ENCODE data around the gene KMT2B. TPM values are rescaled to one million over a fixed set of nuclear protein-coding genes. Genes with fewer than 3 reads are reported as not detected.

Gene KMT2B
- total and polyA plus RNA-seq, 4 donors, result 8.2 to 42.2 (median 28.5) TPM

DNA sequence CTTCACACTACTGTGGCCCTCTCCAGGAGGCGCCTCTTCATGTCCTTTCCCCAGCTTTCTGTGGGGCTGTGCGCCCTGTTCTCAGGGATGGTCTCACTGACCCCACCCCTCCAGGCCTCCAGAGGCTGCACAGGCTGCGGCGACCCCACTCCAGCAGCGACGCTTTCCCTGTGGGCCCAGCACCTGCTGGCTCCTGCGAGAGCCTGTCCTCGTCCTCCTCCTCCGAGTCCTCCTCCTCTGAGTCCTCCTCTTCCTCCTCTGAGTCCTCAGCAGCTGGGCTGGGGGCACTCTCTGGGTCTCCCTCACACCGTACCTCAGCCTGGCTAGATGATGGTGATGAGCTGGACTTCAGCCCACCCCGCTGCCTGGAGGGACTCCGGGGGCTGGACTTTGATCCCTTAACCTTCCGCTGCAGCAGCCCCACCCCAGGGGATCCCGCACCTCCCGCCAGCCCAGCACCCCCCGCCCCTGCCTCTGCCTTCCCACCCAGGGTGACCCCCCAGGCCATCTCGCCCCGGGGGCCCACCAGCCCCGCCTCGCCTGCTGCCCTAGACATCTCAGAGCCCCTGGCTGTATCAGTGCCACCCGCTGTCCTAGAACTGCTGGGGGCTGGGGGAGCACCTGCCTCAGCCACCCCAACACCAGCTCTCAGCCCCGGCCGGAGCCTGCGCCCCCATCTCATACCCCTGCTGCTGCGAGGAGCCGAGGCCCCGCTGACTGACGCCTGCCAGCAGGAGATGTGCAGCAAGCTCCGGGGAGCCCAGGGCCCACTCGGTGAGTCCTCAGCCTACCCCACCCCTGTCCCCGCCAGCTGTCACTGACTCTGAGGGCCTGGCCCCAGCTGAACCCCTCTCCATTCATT is 68.7 kb downstream of the KMT2B start:
- Histone ChIP-seq H3K4me1 (ENCODE audit: control insufficient read depth, insufficient read depth, low read length) (no peaks in the 10 kb centered on the region), H3K36me3 (ENCODE audit: control insufficient read depth, insufficient read depth, low read length) (peaks cover 97% of the 10 kb centered on the region)

DNA sequence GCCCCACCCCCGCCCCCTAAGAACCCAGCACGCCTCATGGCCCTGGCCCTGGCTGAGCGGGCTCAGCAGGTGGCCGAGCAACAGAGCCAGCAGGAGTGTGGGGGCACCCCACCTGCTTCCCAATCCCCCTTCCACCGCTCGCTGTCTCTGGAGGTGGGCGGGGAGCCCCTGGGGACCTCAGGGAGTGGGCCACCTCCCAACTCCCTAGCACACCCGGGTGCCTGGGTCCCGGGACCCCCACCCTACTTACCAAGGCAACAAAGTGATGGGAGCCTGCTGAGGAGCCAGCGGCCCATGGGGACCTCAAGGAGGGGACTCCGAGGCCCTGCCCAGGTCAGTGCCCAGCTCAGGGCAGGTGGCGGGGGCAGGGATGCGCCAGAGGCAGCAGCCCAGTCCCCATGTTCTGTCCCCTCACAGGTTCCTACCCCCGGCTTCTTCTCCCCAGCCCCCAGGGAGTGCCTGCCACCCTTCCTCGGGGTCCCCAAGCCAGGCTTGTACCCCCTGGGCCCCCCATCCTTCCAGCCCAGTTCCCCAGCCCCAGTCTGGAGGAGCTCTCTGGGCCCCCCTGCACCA is 69.5 kb downstream of the KMT2B start:
- Histone ChIP-seq H3K36me3 (ENCODE audit: control insufficient read depth, insufficient read depth, low read length) (peaks cover 89% of the 10 kb centered on the region), H3K4me3 (ENCODE audit: low read depth, low read length) (no peak overlapping the region), H3K27me3 (ENCODE audit: control insufficient read depth, insufficient read depth, low read length) (no peaks in the 10 kb centered on the region), H3K27ac (ENCODE audit: low read depth, low read length) (no peak overlapping the region), H3K9me3 (ENCODE audit: control insufficient read depth, insufficient read depth, low read length) (no peaks in the 10 kb centered on the region), H3K4me1 (ENCODE audit: control insufficient read depth, insufficient read depth, low read length) (no peaks in the 10 kb centered on the region)
- 93% methylated on average over 14 of the region's 15 CpGs for WGBS (ENCODE audit: insufficient coverage)
- peak in 1 of 6 donors; percentile 0 for DNase-seq (ENCODE audit: low read depth in 4 of 6, low spot score in 6 of 6)

More for the DNA sequence above, 68.7 kb downstream of the KMT2B start:
- Histone ChIP-seq H3K27me3 (ENCODE audit: control insufficient read depth, insufficient read depth, low read length) (no peaks in the 10 kb centered on the region), H3K4me3 (ENCODE audit: low read depth, low read length) (no peak overlapping the region), H3K9me3 (ENCODE audit: control insufficient read depth, insufficient read depth, low read length) (no peaks in the 10 kb centered on the region), H3K27ac (ENCODE audit: low read depth, low read length) (no peak overlapping the region)
- no peak for DNase-seq (ENCODE audit: low read depth in 4 of 6, low spot score in 6 of 6)
- WGBS (ENCODE audit: insufficient coverage), result 87% methylated on average over 26 of the region's 31 CpGs

Other genes starting within 250 kb of the KMT2B start
- gene KRTDAP, start 227.5 kb upstream of the KMT2B start, total RNA-seq, result not detected
- gene KRTDAP, start 227.5 kb upstream of the KMT2B start, polyA plus RNA-seq (ENCODE audit: insufficient read length in 2 of 2), result not detected
- gene DMKN, start 204.4 kb upstream of the KMT2B start, total RNA-seq, result 10 to 100 TPM; 10.4 to 49.0 TPM
- gene DMKN, start 204.4 kb upstream of the KMT2B start, polyA plus RNA-seq (ENCODE audit: insufficient read length in 2 of 2), result 10 to 100 TPM; 18.1 to 31.2 TPM
- under 1 TPM in 1 of 2 donors, not detected in 1; 0.06 TPM for gene SBSN, start 189.7 kb upstream of the KMT2B start, total RNA-seq
- under 1 TPM; 0.17 to 0.50 TPM for gene SBSN, start 189.7 kb upstream of the KMT2B start, polyA plus RNA-seq (ENCODE audit: insufficient read length in 2 of 2)
- gene GAPDHS, start 184.5 kb upstream of the KMT2B start, total RNA-seq, result under 1 TPM in 1 of 2 donors, not detected in 1; 0.11 TPM
- gene GAPDHS, start 184.5 kb upstream of the KMT2B start, polyA plus RNA-seq (ENCODE audit: insufficient read length in 2 of 2), result not detected
- 100 to 1,000 TPM in 1 of 2 donors, 10 to 100 TPM in 1; 58.2 to 126 TPM for gene TMEM147, start 172.4 kb upstream of the KMT2B start, total RNA-seq
- 100 to 1,000 TPM; 108 to 109 TPM for gene TMEM147, start 172.4 kb upstream of the KMT2B start, polyA plus RNA-seq (ENCODE audit: insufficient read length in 2 of 2)
- not detected for gene ATP4A, start 154.3 kb upstream of the KMT2B start, total RNA-seq
- gene ATP4A, start 154.3 kb upstream of the KMT2B start, polyA plus RNA-seq (ENCODE audit: insufficient read length in 2 of 2), result under 1 TPM; 0.30 to 0.41 TPM
- gene PMIS2, start 131.8 kb upstream of the KMT2B start, total RNA-seq, result not detected
- gene PMIS2, start 131.8 kb upstream of the KMT2B start, polyA plus RNA-seq (ENCODE audit: insufficient read length in 2 of 2), result not detected
- 10 to 100 TPM in 1 of 2 donors, 1 to 10 TPM in 1; 5.1 to 15.5 TPM for gene HAUS5, start 105.3 kb upstream of the KMT2B start, total RNA-seq
- 10 to 100 TPM; 18.2 to 26.0 TPM for gene HAUS5, start 105.3 kb upstream of the KMT2B start, polyA plus RNA-seq (ENCODE audit: insufficient read length in 2 of 2)
- gene RBM42, start 89.0 kb upstream of the KMT2B start, total RNA-seq, result 10 to 100 TPM; 18.1 to 55.3 TPM
- 10 to 100 TPM; 73.4 to 76.5 TPM for gene RBM42, start 89.0 kb upstream of the KMT2B start, polyA plus RNA-seq (ENCODE audit: insufficient read length in 2 of 2)
- gene ETV2, start 76.3 kb upstream of the KMT2B start, total RNA-seq, result 1 to 10 TPM in 1 of 2 donors, under 1 TPM in 1; 0.59 to 2.7 TPM
- 1 to 10 TPM; 4.0 to 4.6 TPM for gene ETV2, start 76.3 kb upstream of the KMT2B start, polyA plus RNA-seq (ENCODE audit: insufficient read length in 2 of 2)
- gene COX6B1, start 69.7 kb upstream of the KMT2B start, total RNA-seq, result 100 to 1,000 TPM; 321 to 628 TPM
- gene COX6B1, start 69.7 kb upstream of the KMT2B start, polyA plus RNA-seq (ENCODE audit: insufficient read length in 2 of 2), result 100 to 1,000 TPM; 378 to 396 TPM
- gene UPK1A, start 51.5 kb upstream of the KMT2B start, total RNA-seq, result not detected
- under 1 TPM in 1 of 2 donors, not detected in 1; 0.21 TPM for gene UPK1A, start 51.5 kb upstream of the KMT2B start, polyA plus RNA-seq (ENCODE audit: insufficient read length in 2 of 2)
- not detected for gene ZBTB32, start 13.4 kb upstream of the KMT2B start, total RNA-seq
- gene ZBTB32, start 13.4 kb upstream of the KMT2B start, polyA plus RNA-seq (ENCODE audit: insufficient read length in 2 of 2), result under 1 TPM; 0.14 to 0.68 TPM
- gene IGFLR1, start 24.4 kb downstream of the KMT2B start, total RNA-seq, result 1 to 10 TPM; 3.1 to 3.5 TPM
- 10 to 100 TPM in 1 of 2 donors, 1 to 10 TPM in 1; 8.8 to 10.9 TPM for gene IGFLR1, start 24.4 kb downstream of the KMT2B start, polyA plus RNA-seq (ENCODE audit: insufficient read length in 2 of 2)
- 10 to 100 TPM in 1 of 2 donors, 1 to 10 TPM in 1; 8.8 to 23.6 TPM for gene U2AF1L4, start 27.4 kb downstream of the KMT2B start, total RNA-seq
- gene U2AF1L4, start 27.4 kb downstream of the KMT2B start, polyA plus RNA-seq (ENCODE audit: insufficient read length in 2 of 2), result 10 to 100 TPM; 25.9 to 37.7 TPM
- 100 to 1,000 TPM in 1 of 2 donors, 10 to 100 TPM in 1; 15.9 to 106 TPM for gene PSENEN, start 27.6 kb downstream of the KMT2B start, total RNA-seq
- 10 to 100 TPM; 80.1 to 81.8 TPM for gene PSENEN, start 27.6 kb downstream of the KMT2B start, polyA plus RNA-seq (ENCODE audit: insufficient read length in 2 of 2)
- 10 to 100 TPM in 1 of 2 donors, 1 to 10 TPM in 1; 5.1 to 15.7 TPM for gene LIN37, start 30.6 kb downstream of the KMT2B start, total RNA-seq
- gene LIN37, start 30.6 kb downstream of the KMT2B start, polyA plus RNA-seq (ENCODE audit: insufficient read length in 2 of 2), result 10 to 100 TPM; 17.7 to 18.3 TPM
- gene HSPB6, start 39.0 kb downstream of the KMT2B start, total RNA-seq, result 1 to 10 TPM; 1.8 to 2.8 TPM
- gene HSPB6, start 39.0 kb downstream of the KMT2B start, polyA plus RNA-seq (ENCODE audit: insufficient read length in 2 of 2), result 10 to 100 TPM; 25.7 to 26.9 TPM
- 1 to 10 TPM; 2.8 to 7.8 TPM for gene PROSER3, start 40.2 kb downstream of the KMT2B start, total RNA-seq
- gene PROSER3, start 40.2 kb downstream of the KMT2B start, polyA plus RNA-seq (ENCODE audit: insufficient read length in 2 of 2), result 10 to 100 TPM; 15.2 to 27.7 TPM
- gene ARHGAP33, start 57.6 kb downstream of the KMT2B start, total RNA-seq, result 10 to 100 TPM; 13.6 to 32.6 TPM
- gene ARHGAP33, start 57.6 kb downstream of the KMT2B start, polyA plus RNA-seq (ENCODE audit: insufficient read length in 2 of 2), result 100 to 1,000 TPM; 152 to 183 TPM
- gene PRODH2, start 94.8 kb downstream of the KMT2B start, total RNA-seq, result under 1 TPM in 1 of 2 donors, not detected in 1; 0.10 TPM
- gene PRODH2, start 94.8 kb downstream of the KMT2B start, polyA plus RNA-seq (ENCODE audit: insufficient read length in 2 of 2), result under 1 TPM; 0.27 to 0.32 TPM
- gene NPHS1, start 134.5 kb downstream of the KMT2B start, total RNA-seq, result under 1 TPM; 0.30 to 0.44 TPM
- gene NPHS1, start 134.5 kb downstream of the KMT2B start, polyA plus RNA-seq (ENCODE audit: insufficient read length in 2 of 2), result 1 to 10 TPM; 1.9 to 2.1 TPM
- 1 to 10 TPM; 1.1 to 1.9 TPM for gene KIRREL2, start 138.9 kb downstream of the KMT2B start, total RNA-seq
- 1 to 10 TPM; 2.8 to 3.5 TPM for gene KIRREL2, start 138.9 kb downstream of the KMT2B start, polyA plus RNA-seq (ENCODE audit: insufficient read length in 2 of 2)
- 100 to 1,000 TPM; 205 to 237 TPM for gene APLP1, start 150.6 kb downstream of the KMT2B start, total RNA-seq
- gene APLP1, start 150.6 kb downstream of the KMT2B start, polyA plus RNA-seq (ENCODE audit: insufficient read length in 2 of 2), result 1,000 to 10,000 TPM; 1,021 to 1,097 TPM
- gene NFKBID, start 182.5 kb downstream of the KMT2B start, total RNA-seq, result 1 to 10 TPM; 6.4 to 6.8 TPM
- 10 to 100 TPM in 1 of 2 donors, 1 to 10 TPM in 1; 4.9 to 10.6 TPM for gene NFKBID, start 182.5 kb downstream of the KMT2B start, polyA plus RNA-seq (ENCODE audit: insufficient read length in 2 of 2)
- gene HCST, start 184.5 kb downstream of the KMT2B start, total RNA-seq, result 1 to 10 TPM; 1.9 to 3.5 TPM
- gene HCST, start 184.5 kb downstream of the KMT2B start, polyA plus RNA-seq (ENCODE audit: insufficient read length in 2 of 2), result 1 to 10 TPM; 3.7 to 4.0 TPM
- 10 to 100 TPM; 14.1 to 34.1 TPM for gene TYROBP, start 190.3 kb downstream of the KMT2B start, total RNA-seq
- 10 to 100 TPM; 25.8 to 32.4 TPM for gene TYROBP, start 190.3 kb downstream of the KMT2B start, polyA plus RNA-seq (ENCODE audit: insufficient read length in 2 of 2)
- 1 to 10 TPM; 5.5 to 6.6 TPM for gene LRFN3, start 218.4 kb downstream of the KMT2B start, total RNA-seq
- 10 to 100 TPM; 45.0 to 47.8 TPM for gene LRFN3, start 218.4 kb downstream of the KMT2B start, polyA plus RNA-seq (ENCODE audit: insufficient read length in 2 of 2)

Data from spinal cord (tissue), 10 donors.